ENCODE measurements around the gene PLOD3. TPM values are rescaled to one million over a fixed set of nuclear protein-coding genes. Genes with fewer than 3 reads are reported as not detected.

PLOD3 gene
- total and polyA plus RNA-seq, 2 of the 8 experiments (the other 6 are each of a cell fraction or from before 2014, with no cell fraction given) = 28.4 to 47.2 TPM

DNA sequence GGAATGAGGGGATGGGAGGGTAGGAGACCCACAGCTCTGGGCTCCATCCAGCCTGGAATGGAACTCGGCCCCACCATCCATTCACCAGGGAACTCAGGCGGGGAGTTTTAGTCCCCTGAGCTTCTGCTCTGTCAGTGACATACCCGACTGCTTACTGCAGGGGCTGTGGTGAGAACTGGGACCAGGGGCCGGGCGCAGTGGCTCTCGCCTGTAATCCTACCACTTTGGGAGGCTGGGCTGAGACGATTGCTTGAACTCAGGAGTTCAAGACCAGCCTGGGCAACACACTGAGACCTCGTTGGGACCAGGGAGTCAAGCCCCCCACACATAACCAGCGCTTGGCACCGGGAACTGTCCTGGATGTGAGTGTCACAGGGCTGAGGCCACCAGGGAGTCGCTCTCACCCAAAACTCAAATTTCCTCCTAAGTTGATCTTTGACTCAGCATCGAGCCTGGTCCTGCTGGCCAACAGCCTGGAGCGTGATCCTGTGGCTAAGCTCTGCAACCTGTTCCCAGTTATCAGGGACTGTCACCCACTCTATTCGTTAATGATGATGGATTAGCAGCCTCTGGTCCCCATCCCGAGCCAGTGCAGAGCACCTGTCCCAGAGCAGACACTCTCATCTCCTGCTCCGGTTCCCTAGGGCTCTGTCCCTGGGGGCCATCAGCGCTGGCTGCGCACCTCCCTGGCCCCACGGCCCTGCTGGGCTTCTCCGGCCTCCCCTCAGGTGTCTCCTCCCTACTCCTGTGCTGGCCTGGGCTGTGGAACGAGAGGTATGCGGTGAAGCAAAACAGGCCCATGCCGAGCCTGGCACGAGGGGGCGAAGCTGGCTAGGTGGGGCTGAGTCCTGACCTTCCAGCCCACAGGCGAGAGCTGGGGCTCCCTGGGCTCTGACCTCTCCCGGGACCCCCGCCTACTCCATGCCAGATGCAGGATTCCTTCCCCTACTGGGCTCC is 21.1 kb upstream of the PLOD3 start:
- Histone ChIP-seq H3K79me1 (ENCODE audit: low read depth, low read length) (peaks cover 1% of the 10 kb centered on the region; the same call in 1 of the 2 replicates), H2BK120ac (replicated peaks; ENCODE audit: low read depth, low read length) (no peak overlapping the region), H4K5ac (ENCODE audit: insufficient read length, low read depth, low read length) (no peak overlapping the region), H3K23me2 (ENCODE audit: low read depth, low read length) (no peaks in the 10 kb centered on the region), H3K9ac (replicated peaks in 1 of 4; ENCODE audit: extremely low read depth in 1 of 4, low read depth in 3 of 4, low read length in 3 of 4) (no peak overlapping the region), H4K91ac (replicated peaks; ENCODE audit: insufficient read length, low read length) (peak overlapping the region; percentile 19), H3K56ac (replicated peaks; ENCODE audit: insufficient read length, low read depth, low read length) (no peak overlapping the region), H2BK15ac (ENCODE audit: low read length) (peak overlapping the region; percentile 31; the same call in 1 of the 2 replicates), H3K23ac (ENCODE audit: insufficient read length) (no peak overlapping the region), H4K8ac (ENCODE audit: extremely low read depth, insufficient read depth, low read length) (no peak overlapping the region), H3K4me2 (ENCODE audit: insufficient read depth in 1 of 2, low read depth in 2 of 2, low read length in 2 of 2) (no peak overlapping the region; a peak in 1 of 4 replicates), H4K20me1 (replicated peaks in 1 of 2; ENCODE audit: control insufficient read depth in 1 of 2, insufficient read depth in 2 of 2, low read length in 2 of 2) (peaks cover 0 to 13% of the 10 kb centered on the region in 2 experiments), H3K4me3 (ENCODE audit: extremely low read depth in 1 of 4, insufficient read depth in 2 of 4, low read depth in 3 of 4, low read length in 4 of 4) (no peak overlapping the region), H2BK12ac (ENCODE audit: low read depth, low read length) (0 out of 2 replicates have a peak overlapping the region, but pooled peaks have one; percentile 9), H3K18ac (ENCODE audit: extremely low read depth, low read length) (peak overlapping the region; percentile 6), H3K79me2 (ENCODE audit: control insufficient read depth in 1 of 2, insufficient read depth in 2 of 2, low read length in 2 of 2) (peaks cover 0 to 12% of the 10 kb centered on the region in 2 experiments; a peak in 1 of 4 replicates), H2BK20ac (ENCODE audit: low read length) (no peak overlapping the region), H3K4me1 (replicated peaks in 1 of 4; ENCODE audit: control insufficient read depth in 3 of 4, insufficient read depth in 4 of 4, low read length in 3 of 4) (peaks cover 0 to 7% (median 2%) of the 10 kb centered on the region in 4 experiments; a peak in 3 of 7 replicates), H2AK5ac (ENCODE audit: low read depth, low read length) (no peak overlapping the region), H2BK5ac (ENCODE audit: low read depth, low read length) (peak overlapping the region; percentile 73), H2AFZ (ENCODE audit: low read length) (no peak overlapping the region), H3K14ac (ENCODE audit: insufficient read length) (no peak overlapping the region), H3K9me3 (ENCODE audit: insufficient read depth in 2 of 2, low read depth in 1 of 2, low read length in 1 of 2) (no peaks in the 10 kb centered on the region), H3K36me3 (ENCODE audit: control insufficient read depth in 2 of 4, insufficient read depth in 4 of 4, low read length in 3 of 4) (no peaks in the 10 kb centered on the region; a peak in 2 of 8 replicates), H3K27ac (ENCODE audit: low read depth, low read length) (no peak overlapping the region), H3K4ac (replicated peaks; ENCODE audit: insufficient read length, low read depth, low read length) (no peak overlapping the region), H3K27me3 (replicated peaks in 1 of 4; ENCODE audit: control insufficient read depth in 3 of 4, extremely low read depth in 1 of 4, insufficient read depth in 3 of 4, low read length in 3 of 4) (no peaks in the 10 kb centered on the region)
- no peak for FAIRE-seq
- CTCF ChIA-PET (ENCODE audit: partially characterized antibody) = interaction anchor here (0.7 to 2.7 kb wide), 18 partner anchors 8 to 265 kb away, joined by 3 to 15 read pairs (median 4); partner anchors contain the start of gene VGF
- POLR2A ChIA-PET (ENCODE audit: partially characterized antibody) = interaction anchor here (1.0 to 3.2 kb wide), 9 partner anchors 9 to 70 kb away, joined by 3 to 12 read pairs (median 7); partner anchors contain the start of genes PLOD3 and ZNHIT1
- 83% methylated on average over 27 of the region's 28 CpGs; no CpG with 5 or more reads in 1 of the 2 experiments for WGBS, 2 experiments (ENCODE audit: extremely low coverage in 1 of 2, insufficient coverage in 1 of 2, insufficient read length in 1 of 2, insufficient replicate concordance in 2 of 2, low coverage in 1 of 2, low lambda C conversion rate in 2 of 2, missing lambda C conversion rate in 1 of 2)
- peak in 1 of 2 experiments; percentile 54 for DNase-seq (ENCODE audit: low read depth in 1 of 2, low spot score in 2 of 2)
- TF ChIP-seq E2F6 (IDR thresholded peaks at IDR 0.05) (no peak), SP1 (IDR thresholded peaks at IDR 0.05; ENCODE audit: low read depth, low read length) (no peak), RNF2 (IDR thresholded peaks at IDR 0.05; ENCODE audit: borderline replicate concordance, low read depth, low read length, missing control alignments, poor library complexity, severe bottlenecking) (no peak), GTF2F1 (IDR thresholded peaks at IDR 0.05; ENCODE audit: borderline replicate concordance, low read depth, low read length) (no peak)
